ENCODE measurements around the gene INTS7.
"Not testable (repeated sequence)": the region's sequence is repeated elsewhere in the genome, so short reads cannot be mapped to it uniquely, and the experiment has no call there.

The INTS7 gene

DNA sequence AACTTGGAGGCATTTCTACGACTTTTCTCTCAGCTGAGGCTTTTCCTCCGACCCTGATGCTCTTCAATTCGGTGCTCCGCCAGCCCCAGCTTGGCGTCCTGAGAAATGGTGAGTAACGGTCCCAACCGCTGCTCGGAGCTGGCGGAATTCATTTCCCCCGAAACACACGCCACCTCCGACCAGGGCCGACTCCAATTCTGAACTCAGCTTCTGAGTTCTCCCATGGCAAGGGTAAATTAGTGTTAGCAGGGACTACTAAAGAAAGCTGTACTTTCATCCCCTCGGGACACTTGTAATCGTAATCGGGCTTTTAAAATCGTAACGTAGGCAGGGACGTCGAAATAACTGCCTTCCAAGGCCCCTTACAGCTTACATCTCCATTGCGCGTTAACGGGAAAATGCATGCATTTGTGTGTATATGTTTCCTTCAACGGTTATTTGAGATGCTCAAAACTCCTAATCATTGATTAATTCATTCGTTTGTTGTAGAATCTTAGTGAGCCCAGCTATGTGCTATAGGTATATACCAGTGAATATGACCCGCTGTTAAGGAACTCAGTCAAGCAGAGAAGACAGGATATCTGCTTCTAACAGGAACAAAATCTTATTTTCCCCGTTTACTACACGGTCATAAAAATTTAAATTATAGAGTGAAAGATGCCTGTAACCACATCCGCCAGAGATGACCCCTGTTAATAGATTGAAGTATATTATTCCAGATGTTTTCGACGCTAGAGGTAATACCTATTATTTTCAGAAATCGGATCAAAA is 663 bp upstream of the INTS7 start:
- no peak for DNase-seq (ENCODE audit: low read depth)

DNA sequence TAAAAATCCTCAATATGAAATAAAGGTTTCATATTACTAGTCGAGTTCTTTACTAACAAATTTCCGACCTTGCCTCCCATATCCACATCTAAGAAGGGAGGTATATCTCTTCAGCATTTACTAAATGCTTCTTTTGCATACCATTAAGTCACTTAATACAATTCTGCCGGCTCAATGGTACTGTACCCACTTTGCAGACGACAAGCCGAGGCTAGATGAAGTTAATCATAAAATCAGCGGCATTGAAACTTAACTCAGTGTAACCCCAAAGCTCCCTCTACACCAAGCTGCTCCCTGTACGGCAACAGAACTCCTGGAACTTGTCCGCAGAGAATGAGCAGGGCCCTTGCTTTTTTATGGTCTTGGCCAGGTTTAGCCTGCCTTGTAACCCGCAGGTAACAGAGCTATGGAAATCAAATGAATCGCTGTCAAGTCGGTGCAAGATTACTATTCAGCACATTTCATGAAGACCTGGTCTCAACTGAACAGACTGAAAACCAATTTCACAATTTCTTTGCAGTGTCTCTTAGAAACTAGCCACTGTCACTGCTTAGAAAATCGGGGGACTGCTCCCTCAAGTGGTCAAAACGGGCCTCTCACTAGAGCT is 738 bp downstream of the INTS7 start:
- DNase-seq (ENCODE audit: low read depth): no peak

DNA sequence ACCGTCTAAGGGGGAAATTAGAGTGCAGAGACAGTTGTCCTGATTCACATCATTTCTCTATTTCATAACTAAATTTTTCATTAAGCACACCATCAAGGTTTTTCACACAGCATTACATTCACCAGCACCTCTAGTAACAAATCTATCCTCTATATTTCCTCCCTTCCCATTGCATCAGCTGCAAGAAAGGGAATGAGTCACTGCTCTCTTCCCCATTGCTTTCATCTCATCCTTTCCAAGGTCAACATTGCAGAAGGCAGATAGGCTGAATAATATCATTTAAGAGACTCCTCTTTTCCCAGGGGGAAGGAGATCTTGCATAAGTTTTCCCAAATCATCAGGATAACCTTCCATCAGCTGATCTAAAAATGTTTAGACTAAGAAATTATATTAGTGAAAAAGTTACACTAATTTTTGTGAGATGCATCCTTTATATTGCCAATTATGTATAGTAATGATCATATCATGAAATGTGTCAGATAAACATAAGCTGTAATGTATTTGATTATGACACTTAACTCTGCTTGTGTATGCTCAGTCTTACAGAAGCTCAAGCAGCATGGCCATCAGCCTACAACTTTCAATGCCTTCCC is 4.3 kb downstream of the INTS7 start:
- peak; percentile 60 for DNase-seq (ENCODE audit: low read depth)

DNA sequence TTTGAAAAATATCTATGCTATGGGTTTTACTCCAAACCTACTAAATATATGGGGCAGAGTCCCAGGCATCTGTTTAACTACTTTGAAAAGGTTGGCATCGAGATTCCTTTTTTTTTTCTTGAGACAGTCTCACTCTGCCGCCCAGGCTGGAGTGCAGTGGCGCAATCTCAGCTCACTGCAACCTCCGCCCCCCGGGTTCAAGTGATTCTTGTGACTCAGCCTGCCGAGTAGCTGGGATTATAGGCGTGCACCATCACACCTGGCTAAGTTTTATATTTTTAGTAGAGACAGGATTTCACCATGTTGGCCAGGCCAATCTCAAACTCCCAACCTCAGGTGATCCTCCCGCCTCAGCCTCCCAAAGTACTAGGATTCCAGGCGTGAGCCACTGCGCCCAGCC is 7.6 kb downstream of the INTS7 start:
- not testable (repeated sequence) for DNase-seq (ENCODE audit: low read depth)

DNA sequence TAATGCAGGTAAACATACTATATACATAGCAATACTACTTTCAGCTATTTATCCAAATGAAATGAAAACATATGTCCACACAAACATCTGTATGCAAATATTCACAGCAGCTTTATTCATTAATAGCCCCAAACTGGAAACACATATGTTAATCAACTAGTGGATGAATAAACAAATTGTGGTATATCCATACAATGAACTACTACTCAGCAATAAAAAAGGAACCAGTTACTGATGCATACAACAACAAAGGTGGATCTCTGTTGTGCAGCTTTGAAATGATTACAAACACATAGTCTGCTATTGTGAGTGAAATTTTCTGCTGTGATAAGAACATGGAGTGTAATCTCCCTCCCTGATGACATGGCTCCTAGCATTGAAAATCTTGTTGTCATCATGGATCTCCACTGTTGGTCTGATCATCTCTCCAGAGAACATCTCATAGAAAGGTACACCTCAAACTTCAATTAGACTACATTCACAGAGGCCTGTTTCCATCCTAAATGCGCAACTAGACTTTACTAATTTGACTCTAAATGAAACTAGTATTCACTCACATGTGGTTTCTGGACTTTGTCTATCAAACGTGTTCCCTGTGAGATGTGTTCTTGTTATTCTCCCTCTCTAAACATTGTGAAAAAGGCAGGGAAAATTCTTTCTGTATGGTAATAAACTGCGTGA is 10.7 kb downstream of the INTS7 start:
- DNase-seq (ENCODE audit: low read depth): no peak

DNA sequence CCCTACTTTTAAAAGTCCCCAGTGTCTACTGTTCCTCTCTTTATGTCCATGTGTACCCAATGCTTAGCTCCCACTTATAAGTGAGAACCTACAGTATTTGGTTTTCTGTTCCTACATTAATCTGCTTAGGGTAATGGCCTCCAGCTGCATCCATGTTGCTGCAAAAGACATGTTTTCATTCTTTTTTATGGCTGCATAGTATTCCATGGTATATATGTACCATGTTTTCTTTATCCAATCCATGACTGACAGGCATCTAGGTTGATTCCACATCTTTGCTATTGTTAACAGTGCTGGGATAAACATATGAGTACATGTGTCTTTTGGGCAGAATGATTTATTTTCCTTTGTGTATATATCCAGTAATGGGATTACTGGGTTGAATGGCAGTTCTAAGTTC is 12.4 kb downstream of the INTS7 start:
- DNase-seq (ENCODE audit: low read depth): not testable (repeated sequence)

DNA sequence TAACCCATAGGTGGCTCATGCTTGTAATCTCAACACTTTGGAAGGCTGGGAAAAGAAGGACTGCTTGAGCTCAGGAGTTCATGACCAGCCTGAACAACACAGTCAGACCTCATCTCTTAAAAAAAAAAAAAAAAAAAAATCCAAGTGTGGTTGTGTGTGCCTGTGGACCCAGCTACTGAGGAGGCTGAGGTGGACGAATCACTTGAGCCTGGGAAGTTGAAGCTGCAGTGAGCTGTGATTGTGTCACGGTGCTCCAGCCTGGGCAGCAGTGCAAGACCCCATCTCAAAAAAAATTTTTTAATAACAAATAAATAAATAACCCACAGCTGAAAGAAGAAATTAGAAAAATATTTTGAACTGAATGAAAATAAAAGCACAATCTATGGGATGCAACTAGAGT is 13.8 kb downstream of the INTS7 start:
- no peak for DNase-seq (ENCODE audit: low read depth)

DNA sequence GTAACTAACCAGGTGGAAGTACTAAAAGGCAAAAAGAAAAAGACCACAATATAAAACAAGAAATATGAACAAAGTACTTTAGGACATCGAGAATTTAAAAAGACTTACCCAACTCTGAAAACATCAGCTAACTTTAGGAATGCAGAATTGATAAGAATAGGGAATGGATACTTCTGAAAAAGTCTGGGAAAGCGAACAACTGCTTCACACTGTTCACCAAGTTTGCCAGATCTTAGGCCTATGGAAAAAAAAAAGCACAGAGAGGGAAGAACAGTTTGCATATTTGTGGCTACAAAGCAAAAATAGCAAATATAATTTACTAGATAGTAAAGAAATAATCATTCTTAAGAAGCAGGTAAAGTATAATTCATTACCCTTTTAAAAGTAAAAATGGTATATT is 14.4 kb downstream of the INTS7 start:
- no peak for DNase-seq (ENCODE audit: low read depth)

DNA sequence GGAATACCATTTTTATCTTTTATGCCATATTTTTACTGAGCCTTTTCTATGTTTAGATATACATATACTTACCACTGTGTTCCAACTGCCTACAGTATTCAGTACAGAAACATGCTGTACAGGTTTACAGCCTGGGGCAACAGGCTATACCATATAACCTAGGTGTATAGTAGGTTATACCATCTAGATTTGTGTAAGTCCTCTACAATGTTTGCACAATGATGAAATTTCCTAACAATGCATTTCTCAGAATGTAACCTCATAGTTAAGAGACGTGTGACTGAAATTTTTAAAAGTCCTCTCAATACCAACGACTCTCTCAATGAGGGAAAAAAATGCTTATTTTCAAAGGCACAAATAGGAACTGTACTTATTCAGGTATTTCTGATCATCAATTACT is 21.7 kb downstream of the INTS7 start:
- no peak for DNase-seq (ENCODE audit: low read depth)

DNA sequence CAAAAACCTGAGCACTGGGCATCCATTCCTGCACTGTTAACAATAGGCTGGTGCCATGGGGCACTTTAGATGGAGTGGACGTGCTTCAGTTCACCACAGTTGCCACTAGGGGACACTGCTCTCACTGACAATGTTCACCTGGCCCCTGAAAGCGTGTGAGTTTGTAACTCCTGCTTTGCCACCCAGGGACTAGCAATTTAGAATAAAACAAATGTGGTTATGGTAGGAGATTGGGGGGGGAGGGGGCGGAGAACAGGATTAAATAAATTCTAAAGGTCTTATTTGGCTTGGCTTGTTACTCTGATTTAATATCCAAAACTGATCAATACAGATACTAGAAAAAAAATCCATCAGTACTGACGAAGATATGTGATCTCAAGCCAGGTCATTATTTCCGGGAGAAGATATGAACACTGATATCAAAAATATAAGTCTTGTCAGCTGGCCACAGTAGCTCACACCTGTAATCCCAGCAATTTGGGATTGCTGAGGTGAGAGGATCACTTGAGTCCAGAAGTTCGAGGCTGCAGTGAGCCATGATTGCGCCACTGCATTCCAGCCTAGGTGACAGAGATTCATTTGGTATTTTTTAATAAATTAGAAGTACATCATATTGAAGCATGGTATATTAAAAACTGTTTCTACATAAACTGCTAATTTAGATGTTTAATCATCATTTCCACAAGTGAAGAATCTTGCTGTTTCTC is 23.2 kb downstream of the INTS7 start:
- DNase-seq (ENCODE audit: low read depth): no peak

DNA sequence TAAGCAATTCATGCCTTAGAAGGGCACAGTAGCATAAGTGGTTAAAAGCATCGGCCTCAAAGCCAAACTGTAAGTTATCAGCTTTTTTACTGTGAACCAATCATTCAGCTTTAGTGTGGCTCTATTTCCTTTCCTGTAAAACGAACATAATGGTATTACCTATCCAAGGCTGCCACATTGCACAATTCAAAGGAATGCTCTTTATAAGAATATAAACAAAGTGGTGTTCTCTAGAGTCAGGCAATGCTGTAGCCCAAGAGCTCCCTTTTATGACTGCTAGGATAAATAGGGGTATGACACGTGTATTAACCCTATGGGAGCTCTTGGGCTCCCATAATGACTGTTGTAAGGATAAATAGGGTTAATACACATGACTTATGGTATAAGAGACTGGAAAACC is 25.4 kb downstream of the INTS7 start:
- DNase-seq (ENCODE audit: low read depth): no peak

DNA sequence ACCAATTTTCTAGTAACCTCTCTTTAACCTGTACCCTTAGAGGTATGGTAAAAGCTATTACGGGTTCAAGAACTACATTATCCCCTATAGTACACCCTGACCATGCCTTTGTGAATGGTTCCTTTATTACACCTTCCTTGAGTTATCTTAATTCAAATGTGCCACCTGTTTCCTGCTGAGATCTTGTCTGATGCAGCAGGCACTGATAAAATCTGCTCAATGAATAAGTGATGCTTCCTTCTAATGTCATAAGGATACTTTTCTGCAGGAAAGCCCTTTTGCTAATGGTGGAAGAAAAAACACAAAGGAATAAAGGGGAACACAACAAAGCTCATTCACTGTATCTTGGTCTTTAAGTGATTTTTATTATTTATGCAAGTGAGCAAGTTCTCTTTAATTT is 25.8 kb downstream of the INTS7 start:
- DNase-seq (ENCODE audit: low read depth): no peak

DNA sequence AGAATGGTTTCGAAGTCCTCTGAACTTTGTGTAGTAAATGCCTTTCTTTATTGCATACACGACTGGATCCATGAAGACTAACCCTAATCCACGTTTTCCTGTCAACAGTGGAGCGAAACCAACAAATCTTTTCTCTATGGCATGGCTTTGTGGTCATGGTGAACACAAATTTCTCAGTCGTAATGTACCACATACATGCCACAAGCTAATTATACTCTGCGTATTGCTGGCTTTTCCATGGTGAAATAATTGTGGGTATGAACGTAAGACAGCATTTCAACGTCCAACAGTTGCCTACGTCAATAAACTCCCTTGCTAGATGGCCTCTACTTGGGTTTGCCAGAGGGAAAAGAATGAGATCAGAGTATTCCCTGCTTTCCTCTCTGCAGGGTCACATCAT is 27.5 kb downstream of the INTS7 start:
- no peak for DNase-seq (ENCODE audit: low read depth)

DNA sequence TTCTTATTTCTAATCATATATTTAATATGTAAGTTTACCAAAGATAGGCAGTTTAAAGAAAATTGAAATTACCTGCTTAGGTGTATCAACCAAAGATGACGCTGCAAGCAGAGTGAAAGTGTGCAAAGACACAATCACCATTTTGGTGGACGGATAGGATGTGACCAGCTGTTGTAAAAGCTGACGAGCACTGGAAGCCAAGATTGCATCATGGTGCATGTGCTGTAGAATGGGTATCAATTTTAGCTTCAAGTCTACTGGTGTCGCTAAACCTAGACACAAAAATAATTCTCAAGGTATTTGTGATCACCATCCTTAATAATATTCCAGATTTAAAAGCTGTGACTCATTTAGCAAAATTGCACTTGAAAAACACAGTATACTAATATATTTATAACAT is 28.2 kb downstream of the INTS7 start:
- DNase-seq (ENCODE audit: low read depth): no peak

DNA sequence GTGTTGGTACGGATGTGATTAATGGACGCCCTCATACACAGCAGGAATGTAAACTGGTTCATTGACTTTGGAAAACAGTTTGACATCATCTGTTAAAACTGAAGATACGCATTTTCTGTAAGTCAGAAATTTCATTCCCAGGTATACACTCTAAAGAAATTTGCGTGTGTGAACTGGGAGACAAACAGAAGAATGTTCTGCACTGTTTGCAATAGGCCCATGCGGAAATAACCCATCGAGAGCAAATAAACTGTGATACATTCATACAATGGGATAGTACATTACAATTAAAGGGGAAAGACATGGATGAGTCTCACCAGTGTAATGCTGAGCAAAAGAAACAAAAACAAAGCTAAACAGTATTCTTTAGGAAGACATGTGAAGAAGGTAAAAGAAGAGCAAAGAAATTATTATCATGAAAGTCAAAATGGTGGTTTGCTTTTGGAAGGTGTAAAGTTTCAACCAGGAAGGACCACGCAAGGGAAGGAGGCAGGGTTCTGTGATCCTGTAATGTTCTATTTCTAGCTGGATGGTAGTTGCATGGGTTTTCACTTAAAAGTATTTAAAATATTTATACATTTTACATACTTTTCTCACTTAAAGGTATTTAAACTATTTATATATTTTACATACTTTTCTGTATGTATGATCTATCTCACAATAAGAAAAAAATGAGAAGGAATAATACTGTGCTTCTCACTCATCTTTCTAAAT is 30.3 kb downstream of the INTS7 start:
- no peak for DNase-seq (ENCODE audit: low read depth)

DNA sequence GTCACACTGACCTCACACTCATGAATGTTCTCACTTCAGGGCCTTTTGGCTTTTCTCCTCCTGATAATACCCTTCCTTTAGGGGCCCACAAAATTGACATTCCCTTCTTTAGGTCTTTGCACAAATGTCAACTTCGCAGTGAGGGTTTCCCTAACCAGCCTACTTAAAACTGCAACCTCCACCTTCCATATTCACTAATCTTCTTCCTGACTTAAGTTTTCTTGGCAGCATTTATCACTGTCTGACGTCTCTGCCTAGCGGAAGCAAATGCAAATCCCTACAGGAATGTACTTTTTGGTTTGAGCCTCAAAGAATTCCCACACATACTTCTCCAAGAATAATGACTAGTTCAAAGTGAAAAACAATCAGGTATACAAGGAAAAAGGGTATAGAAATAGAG is 32.8 kb downstream of the INTS7 start:
- DNase-seq (ENCODE audit: low read depth): peak; percentile 62

DNA sequence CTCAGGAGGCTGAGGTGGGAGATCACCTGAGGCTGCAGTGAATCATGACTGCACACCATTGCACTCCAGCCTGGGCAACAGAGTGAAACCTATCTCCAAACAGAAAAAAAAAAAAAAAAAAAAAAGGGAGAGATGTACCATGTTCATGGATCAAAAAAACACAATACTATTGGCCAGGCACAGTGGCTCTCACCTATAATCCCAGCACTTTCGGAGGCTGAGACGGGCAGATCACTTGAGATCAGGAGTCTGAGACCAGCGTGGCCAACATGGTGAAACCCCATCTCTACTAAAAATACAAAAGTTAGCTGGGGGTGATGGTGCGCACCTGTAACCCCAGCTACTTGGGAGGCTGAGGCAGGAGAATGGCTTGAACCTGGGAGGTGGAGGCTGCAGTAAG is 37.9 kb downstream of the INTS7 start:
- DNase-seq (ENCODE audit: low read depth): not testable (repeated sequence)

DNA sequence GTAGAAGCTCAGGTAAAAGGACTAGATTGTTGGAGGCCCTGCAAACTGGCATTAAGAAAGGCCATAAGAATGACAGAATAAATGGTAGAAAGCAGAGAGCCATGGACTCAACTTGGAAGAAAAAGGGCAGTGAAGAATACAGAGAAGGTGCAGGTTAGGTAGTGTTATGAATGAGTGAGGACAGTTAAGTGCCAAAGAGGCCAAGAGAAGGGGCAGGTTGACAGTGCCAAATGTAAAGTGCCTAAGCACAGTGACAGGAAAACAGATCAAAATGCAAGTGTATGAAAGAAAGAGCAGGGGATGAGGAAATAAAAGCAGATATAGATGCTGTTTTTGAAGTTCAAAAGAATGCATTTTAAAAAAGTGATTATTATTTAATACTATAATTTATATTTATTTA is 43.7 kb downstream of the INTS7 start:
- DNase-seq (ENCODE audit: low read depth): no peak

DNA sequence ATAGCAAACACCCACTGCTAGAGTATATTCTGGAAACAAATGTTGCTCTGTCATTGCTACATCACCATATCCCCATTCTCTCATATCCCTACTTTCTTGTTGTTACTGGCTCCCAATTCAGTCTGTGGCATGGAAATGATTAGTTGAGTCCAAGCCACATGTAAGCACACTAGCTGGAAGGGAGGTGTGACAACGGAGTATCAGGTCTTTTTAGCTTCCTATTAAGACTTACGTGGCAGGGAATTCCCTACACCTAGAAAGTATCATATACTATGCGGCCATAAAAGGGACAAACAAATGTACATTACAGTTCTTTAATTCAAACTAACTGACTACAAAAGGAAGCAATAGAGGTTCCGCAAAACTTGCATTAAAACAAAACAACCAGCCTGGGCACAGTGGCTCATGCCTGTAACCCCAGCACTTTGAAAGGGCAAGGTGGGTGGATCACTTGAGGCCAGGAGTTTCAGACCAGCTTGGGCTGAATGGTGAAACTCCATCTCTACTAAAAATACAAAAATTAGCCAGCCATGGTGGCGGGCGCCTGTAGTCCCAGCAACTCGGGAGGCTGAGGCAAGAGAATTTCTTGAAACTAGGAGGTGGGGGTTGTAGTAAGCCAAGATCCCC is 48.6 kb downstream of the INTS7 start:
- no peak for DNase-seq (ENCODE audit: low read depth)

DNA sequence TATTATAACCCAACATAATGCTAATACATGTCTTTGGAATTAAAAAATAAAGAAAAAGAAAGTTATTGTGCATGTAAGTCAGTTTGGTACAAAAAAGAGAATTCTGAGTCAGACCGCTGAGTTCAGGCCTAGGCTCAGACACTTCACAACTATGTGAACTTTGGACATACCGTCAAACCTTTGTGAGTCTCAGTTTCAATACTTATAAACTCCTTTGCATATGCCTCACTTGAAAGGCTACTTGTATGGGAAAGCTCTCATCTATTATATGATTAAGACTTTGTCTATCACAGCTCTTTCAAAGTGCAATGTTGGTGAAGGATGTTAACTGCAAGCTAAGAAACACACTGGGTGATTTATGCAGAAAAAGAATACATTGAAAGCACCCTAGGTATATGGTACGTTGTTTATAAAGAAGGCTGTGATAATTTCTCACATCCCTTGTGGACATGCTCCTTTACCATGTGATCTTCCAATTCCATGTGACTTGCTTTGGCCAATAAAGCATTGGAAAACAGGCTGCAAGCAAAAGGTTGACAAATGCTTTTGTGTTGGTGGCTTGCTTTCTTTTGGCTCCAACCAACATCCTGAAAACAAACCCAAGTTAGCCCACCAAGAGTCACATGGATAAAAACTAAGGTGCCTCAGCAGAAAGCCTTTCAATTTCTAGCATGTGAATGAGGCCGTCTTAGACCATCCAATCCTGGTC is 49.6 kb downstream of the INTS7 start:
- DNase-seq (ENCODE audit: low read depth): no peak

DNA sequence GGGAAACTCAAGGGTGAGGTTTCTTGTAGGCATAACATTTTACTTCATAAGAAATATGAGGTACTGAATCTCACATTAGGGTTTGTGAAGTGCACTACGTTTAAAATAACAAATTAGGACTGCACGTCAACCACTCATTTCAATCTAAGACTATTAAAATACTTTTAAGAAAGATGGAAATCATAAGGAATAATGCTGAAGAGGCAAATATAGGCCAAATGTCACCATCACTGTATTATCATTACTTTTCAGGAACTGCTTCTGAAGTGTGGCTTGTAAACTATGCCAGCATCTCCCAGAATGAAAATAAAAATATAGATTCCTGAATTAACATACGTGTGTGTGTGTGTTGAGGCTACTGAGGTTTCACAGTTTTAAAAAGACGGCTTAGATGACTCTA is 56.8 kb downstream of the INTS7 start:
- no peak for DNase-seq (ENCODE audit: low read depth)
